ENCODE data around the gene COG7.
A peak's percentile ranks its signal among the peaks of the same experiment; 100 is the strongest.
"Not testable (repeated sequence)": the region's sequence is repeated elsewhere in the genome, so short reads cannot be mapped to it uniquely, and the experiment has no call there.

COG7 gene

GRCh38 chr16:23469814-23470213, 16.8 kb upstream of the COG7 start:
- no peak for DNase-seq

GRCh38 chr16:23466162-23466885, 13.3 kb upstream of the COG7 start:
- DNase-seq = no peak

- DNase-seq = no peak
Observed at GRCh38 chr16:23465179-23465578, 12.2 kb upstream of the COG7 start.

GRCh38 chr16:23464196-23464595, 11.2 kb upstream of the COG7 start:
- no peak for DNase-seq

GRCh38 chr16:23462994-23463393, 10.0 kb upstream of the COG7 start:
- not testable (repeated sequence) for DNase-seq

GRCh38 chr16:23453338-23454052, 506 bp upstream of the COG7 start:
- no peak for DNase-seq

- no peak for DNase-seq
Observed at GRCh38 chr16:23452221-23452571, 793 bp downstream of the COG7 start.

- no peak for DNase-seq
Observed at GRCh38 chr16:23448392-23448791, 4.6 kb downstream of the COG7 start.

- DNase-seq = not testable (repeated sequence)
Observed at GRCh38 chr16:23437542-23437941, 15.4 kb downstream of the COG7 start.

GRCh38 chr16:23436951-23437350, 16.0 kb downstream of the COG7 start:
- DNase-seq = no peak

- DNase-seq = peak; percentile 24 to 79
Observed at GRCh38 chr16:23435500-23435899, 17.5 kb downstream of the COG7 start.

- peak; percentile 37 to 72 for DNase-seq
Observed at GRCh38 chr16:23434380-23434779, 18.6 kb downstream of the COG7 start.

GRCh38 chr16:23433261-23433920, 19.6 kb downstream of the COG7 start:
- no peak for DNase-seq

GRCh38 chr16:23432176-23433128, 20.5 kb downstream of the COG7 start:
- no peak for DNase-seq

- DNase-seq = no peak
Observed at GRCh38 chr16:23428351-23428750, 24.6 kb downstream of the COG7 start.

GRCh38 chr16:23424292-23424958, 28.6 kb downstream of the COG7 start:
- DNase-seq = peak; percentile 17 to 21

GRCh38 chr16:23423496-23424049, 29.4 kb downstream of the COG7 start:
- no peak for DNase-seq

- DNase-seq = no peak
Observed at GRCh38 chr16:23420011-23420410, 33.0 kb downstream of the COG7 start.

- no peak for DNase-seq
Observed at GRCh38 chr16:23416816-23417215, 36.2 kb downstream of the COG7 start.

GRCh38 chr16:23414731-23415130, 38.3 kb downstream of the COG7 start:
- DNase-seq = no peak

GRCh38 chr16:23410176-23410575, 42.8 kb downstream of the COG7 start:
- no peak for DNase-seq

GRCh38 chr16:23409522-23409921, 43.5 kb downstream of the COG7 start:
- DNase-seq = no peak
